Right ventricle myocardium superior (tissue), 1 donor: ENCODE measurements around the gene HSPA2. TPM values are rescaled to one million over a fixed set of nuclear protein-coding genes. Genes with fewer than 3 reads are reported as not detected.
"Not testable (repeated sequence)": the region's sequence is repeated elsewhere in the genome, so short reads cannot be mapped to it uniquely, and the experiment has no call there.

Source experiments
- ATAC-seq: fragments of 200-7000 bp; cut with Tn5 transposase; one replicate; pipeline ENCODE4 v1.9.1; 2020; ENCODE audit warnings: mild to moderate bottlenecking; ENCODE audit not compliant: poor library complexity
- DNase-seq: peaks from one replicate; pipeline ENCODE4 v3.0.0-alpha.2; 2020
- intact Hi-C: fragments of 100-400 bp; cut with DNase I; formaldehyde crosslinking; loops from one replicate; pipeline ENCODE4 v1.11.2; 2022
- total RNA-seq: library from RNA; stranded (reverse); fragmentation: NEBNext Ultra II Directional; extraction: Animal tissue kit (Norgen Biotek cat#: 25700); gene quantifications from one replicate; pipeline ENCODE4 v1.2.1, GENCODE V29; 2021
- donor health status: DM: no; HTN: yes; CAD: no; lungs with severe emphysema.

Gene HSPA2
- total RNA-seq, 1 donor from 2014 or later: 14.1 TPM

GRCh38 chr14:64510825-64511671 lies 29.5 kb upstream of the HSPA2 start:
- intact Hi-C loops: no loop called here
- DNase-seq (no peak), ATAC-seq (peak; percentile 68)

- intact Hi-C loops: no loop called here
- ATAC-seq (no peak), DNase-seq (no peak)
Measured at GRCh38 chr14:64513271-64513670, 27.3 kb upstream of the HSPA2 start.

- intact Hi-C loops: no loop called here
- peak; percentile 31 for ATAC-seq
- no peak for DNase-seq
Measured at GRCh38 chr14:64515053-64515452, 25.5 kb upstream of the HSPA2 start.

- intact Hi-C loops: no loop called here
- DNase-seq (no peak), ATAC-seq (no peak)
Measured at GRCh38 chr14:64516969-64517368, 23.6 kb upstream of the HSPA2 start.

GRCh38 chr14:64517667-64518066 lies 22.9 kb upstream of the HSPA2 start:
- DNase-seq, ATAC-seq, intact Hi-C loops: not testable (repeated sequence)

- intact Hi-C loops: no loop called here
- no peak for ATAC-seq
- DNase-seq: no peak
Measured at GRCh38 chr14:64518229-64518628, 22.3 kb upstream of the HSPA2 start.

GRCh38 chr14:64520699-64521098 lies 19.8 kb upstream of the HSPA2 start:
- ATAC-seq (no peak), DNase-seq (no peak)
- intact Hi-C loops: no loop called here

GRCh38 chr14:64522591-64523355 lies 17.8 kb upstream of the HSPA2 start:
- intact Hi-C loops: no loop called here
- ATAC-seq: no peak
- DNase-seq: no peak

- intact Hi-C loops: no loop called here
- no peak for DNase-seq
- no peak for ATAC-seq
Measured at GRCh38 chr14:64525354-64525753, 15.2 kb upstream of the HSPA2 start.

GRCh38 chr14:64531567-64531966 lies 9.0 kb upstream of the HSPA2 start:
- ATAC-seq: no peak
- intact Hi-C loops: no loop called here
- DNase-seq: no peak

- ATAC-seq: no peak
- intact Hi-C loops: no loop called here
- DNase-seq: no peak
Measured at GRCh38 chr14:64536488-64537245, 3.9 kb upstream of the HSPA2 start.

- intact Hi-C loops: no loop called here
- ATAC-seq: no peak
- DNase-seq: peak; percentile 53
Measured at GRCh38 chr14:64541261-64541971, 875 bp downstream of the HSPA2 start.

GRCh38 chr14:64541972-64542835 lies 1.7 kb downstream of the HSPA2 start:
- ATAC-seq (no peak), DNase-seq (no peak)
- intact Hi-C loops: loop anchor here (2.0 kb wide), 1 partner anchor 91 kb away; no protein-coding TSS in a partner anchor

- intact Hi-C loops: loop anchor here (2.0 kb wide), 1 partner anchor 90 kb away; no protein-coding TSS in a partner anchor
- no peak for ATAC-seq
Measured at GRCh38 chr14:64542836-64543201, 2.3 kb downstream of the HSPA2 start.

GRCh38 chr14:64544607-64545312 lies 4.2 kb downstream of the HSPA2 start:
- DNase-seq: no peak
- intact Hi-C loops: no loop called here
- no peak for ATAC-seq

More at GRCh38 chr14:64542836-64543201, 2.3 kb downstream of the HSPA2 start:
- DNase-seq: no peak

GRCh38 chr14:64549016-64549415 lies 8.5 kb downstream of the HSPA2 start:
- no peak for ATAC-seq
- intact Hi-C loops: no loop called here
- DNase-seq: no peak
